Gastrocnemius medialis (tissue), 4 donors: ENCODE data around the gene CD2AP.

Experiments
- CTCF ChIP-seq, 5 experiments: fragments of 450-650 bp in 3 of 5; fragments of 200-600 bp in 2 of 5; sonication (generic) in 2 of 5; IDR thresholded peaks in 4 of 5; conservative IDR thresholded peaks in 1 of 5; 1 replicate in 4 of 5; 2 replicates in 1 of 5; pipeline ENCODE4 v1.5.1; 2016 to 2019; ENCODE audit warnings: antibody characterized with exemption in 5 of 5, mild to moderate bottlenecking in 3 of 5, moderate library complexity in 3 of 5
- POLR2A ChIP-seq, 2 donors: fragments of 450-650 bp; IDR thresholded peaks; one replicate each; pipeline ENCODE4 v1.6.1; 2017; ENCODE audit warnings: antibody characterized with exemption in 2 of 2, mild to moderate bottlenecking in 2 of 2, moderate library complexity in 2 of 2

- TF ChIP-seq POLR2A (IDR thresholded peaks at IDR 0.05) (no peak), CTCF (IDR thresholded peaks at IDR 0.05 in 4 of 5, conservative IDR thresholded peaks at IDR 0.05 in 1 of 5) (no peak)
Observed at GRCh38 chr6:47452899-47453298, 24.7 kb upstream of the CD2AP start.
